H1 (cell line): ENCODE results near the gene LGALSL. TPM values are rescaled to one million over a fixed set of nuclear protein-coding genes. Genes with fewer than 3 reads are reported as not detected.

Experiments used
- CTCF ChIA-PET: fragments of 300-600 bp; sonication (Branson Sonifier 250); formaldehyde crosslinking; loops from one replicate; lab custom pipeline; 2021; ENCODE audit not compliant: partially characterized antibody; lab: Charles Lee
- POLR2A ChIA-PET: fragments of 300-600 bp; sonication (Branson Sonifier 250); formaldehyde crosslinking; loops from one replicate; lab custom pipeline; 2021; ENCODE audit warnings: inconsistent platforms; ENCODE audit not compliant: partially characterized antibody; lab: Charles Lee
- DNase-seq, 2 experiments: peaks; one replicate each; pipeline versions ENCODE4 v3.0.0 to v3.0.0-alpha.2; 2010 to 2022; ENCODE audit warnings: low spot score in 2 of 2, low read depth in 1 of 2, mixed read lengths in 1 of 2
- FAIRE-seq: peaks from 2 replicates; lab custom pipeline; 2011; peaks lifted over from hg19 to GRCh38; lab: Jason Lieb, UNC
- H2AFZ ChIP-seq: 2 replicates; pipeline ENCODE4 v1.8.1; 2012; ENCODE audit warnings: low read length, inconsistent platforms
- H2AK5ac ChIP-seq: 2 replicates; pipeline ENCODE4 v1.6.1; 2013; ENCODE audit warnings: low read depth, low read length
- H2BK120ac ChIP-seq: replicated peaks from 2 replicates; pipeline ENCODE3; 2013; ENCODE audit warnings: low read depth, low read length, inconsistent platforms
- H2BK12ac ChIP-seq: 2 replicates; pipeline ENCODE4 v1.6.1; 2013; ENCODE audit warnings: low read depth, low read length
- H2BK15ac ChIP-seq: 2 replicates; pipeline ENCODE4 v1.6.1; 2013; ENCODE audit warnings: low read length
- H2BK20ac ChIP-seq: 2 replicates; pipeline ENCODE4 v1.6.1; 2013; ENCODE audit warnings: low read length
- H2BK5ac ChIP-seq: 2 replicates; pipeline ENCODE4 v1.6.1; 2013; ENCODE audit warnings: low read depth, low read length
- H3K14ac ChIP-seq: 2 replicates; pipeline ENCODE4 v1.6.1; 2013; ENCODE audit warnings: inconsistent platforms; ENCODE audit not compliant: insufficient read length
- H3K18ac ChIP-seq: 2 replicates; pipeline ENCODE4 v1.6.1; 2013; ENCODE audit warnings: low read length; ENCODE audit errors: extremely low read depth
- H3K23ac ChIP-seq: 2 replicates; pipeline ENCODE4 v1.6.1; 2013; ENCODE audit warnings: inconsistent platforms; ENCODE audit not compliant: insufficient read length
- H3K23me2 ChIP-seq: 2 replicates; pipeline ENCODE4 v1.6.1; 2013; ENCODE audit warnings: low read depth, low read length
- H3K27ac ChIP-seq: 2 replicates; pipeline ENCODE4 v1.6.1; 2011; ENCODE audit warnings: low read depth, low read length, inconsistent platforms
- H3K27me3 ChIP-seq, 4 experiments: replicated peaks in 1 of 4; 1 replicate in 1 of 4; 2 replicates in 3 of 4; pipeline versions ENCODE4 v1.6.1 to v1.8.1; 2011 to 2013; ENCODE audit warnings: low read length in 3 of 4, mild to moderate bottlenecking in 3 of 4, inconsistent platforms in 2 of 4, mixed read lengths in 2 of 4, moderate library complexity in 1 of 4; ENCODE audit not compliant: control insufficient read depth in 3 of 4, insufficient read depth in 3 of 4; ENCODE audit errors: extremely low read depth in 1 of 4
- H3K36me3 ChIP-seq, 4 experiments: 2 replicates each; pipeline versions ENCODE4 v1.6.1 to v1.8.1; 2011 to 2013; ENCODE audit warnings: mild to moderate bottlenecking in 4 of 4, low read length in 3 of 4, moderate library complexity in 2 of 4, control low read depth in 1 of 4, inconsistent platforms in 1 of 4; ENCODE audit not compliant: insufficient read depth in 4 of 4, control insufficient read depth in 2 of 4
- H3K4ac ChIP-seq: replicated peaks from 2 replicates; pipeline ENCODE3; 2013; ENCODE audit warnings: low read length, low read depth, mixed read lengths, inconsistent platforms; ENCODE audit not compliant: insufficient read length
- H3K4me1 ChIP-seq, 4 experiments: replicated peaks in 1 of 4; 1 replicate in 1 of 4; 2 replicates in 3 of 4; pipeline versions ENCODE4 v1.6.1 to v1.8.1; 2011 to 2013; ENCODE audit warnings: low read length in 3 of 4, inconsistent platforms in 2 of 4, mixed read lengths in 1 of 4; ENCODE audit not compliant: insufficient read depth in 4 of 4, control insufficient read depth in 3 of 4
- H3K4me2 ChIP-seq, 2 experiments: 2 replicates each; pipeline versions ENCODE4 v1.6.1 to v1.8.1; 2011 to 2013; ENCODE audit warnings: low read depth in 2 of 2, low read length in 2 of 2, control low read depth in 1 of 2, inconsistent platforms in 1 of 2, mild to moderate bottlenecking in 1 of 2; ENCODE audit not compliant: insufficient read depth in 1 of 2
- H3K4me3 ChIP-seq, 4 experiments: fragments of 200-600, 300-600 bp in 1 of 4; sonication (generic), shearing (Covaris generic), sonication (Bioruptor Twin) in 1 of 4; 2 replicates each; pipeline versions ENCODE4 v1.5.1 to v1.8.1; 2011 to 2016; ENCODE audit warnings: low read length in 4 of 4, low read depth in 3 of 4, control low read depth in 2 of 4, inconsistent platforms in 2 of 4, mild to moderate bottlenecking in 2 of 4, mixed read lengths in 1 of 4, moderate library complexity in 1 of 4; ENCODE audit not compliant: insufficient read depth in 2 of 4; ENCODE audit errors: extremely low read depth in 1 of 4
- H3K56ac ChIP-seq: replicated peaks from 2 replicates; pipeline ENCODE3; 2013; ENCODE audit warnings: low read depth, mild to moderate bottlenecking, mixed read lengths, low read length, inconsistent platforms; ENCODE audit not compliant: insufficient read length
- H3K79me1 ChIP-seq: 2 replicates; pipeline ENCODE4 v1.6.1; 2013; ENCODE audit warnings: low read depth, low read length, control low read depth
- H3K79me2 ChIP-seq, 2 experiments: 2 replicates each; pipeline versions ENCODE4 v1.6.1 to v1.8.1; 2012 to 2013; ENCODE audit warnings: low read length in 2 of 2, mild to moderate bottlenecking in 2 of 2, inconsistent platforms in 1 of 2; ENCODE audit not compliant: insufficient read depth in 2 of 2, control insufficient read depth in 1 of 2
- H3K9ac ChIP-seq, 4 experiments: replicated peaks in 1 of 4; 1 replicate in 1 of 4; 2 replicates in 3 of 4; pipeline versions ENCODE4 v1.6.1 to v1.8.1; 2011 to 2013; ENCODE audit warnings: low read depth in 3 of 4, low read length in 3 of 4, control low read depth in 2 of 4, mild to moderate bottlenecking in 2 of 4, moderate library complexity in 2 of 4, inconsistent platforms in 1 of 4; ENCODE audit errors: extremely low read depth in 1 of 4
- H3K9me3 ChIP-seq, 2 experiments: 2 replicates each; pipeline versions ENCODE4 v1.6.1 to v1.8.1; 2012 to 2013; ENCODE audit warnings: mild to moderate bottlenecking in 2 of 2, moderate library complexity in 2 of 2, control low read depth in 1 of 2, inconsistent platforms in 1 of 2, low read depth in 1 of 2, low read length in 1 of 2, mixed read lengths in 1 of 2; ENCODE audit not compliant: insufficient read depth in 2 of 2
- H4K20me1 ChIP-seq, 2 experiments: replicated peaks in 1 of 2; 2 replicates each; pipeline versions ENCODE3 to v1.8.1; 2011 to 2013; ENCODE audit warnings: inconsistent platforms in 2 of 2, low read length in 2 of 2, mild to moderate bottlenecking in 1 of 2; ENCODE audit not compliant: insufficient read depth in 2 of 2, control insufficient read depth in 1 of 2
- H4K5ac ChIP-seq: 2 replicates; pipeline ENCODE4 v1.6.1; 2013; ENCODE audit warnings: low read length, low read depth, mixed read lengths, inconsistent platforms; ENCODE audit not compliant: insufficient read length
- H4K8ac ChIP-seq: 2 replicates; pipeline ENCODE4 v1.8.0; 2013; ENCODE audit warnings: mild to moderate bottlenecking, moderate library complexity, low read length, inconsistent platforms; ENCODE audit not compliant: insufficient read depth; ENCODE audit errors: extremely low read depth
- H4K91ac ChIP-seq: replicated peaks from 2 replicates; pipeline ENCODE3; 2013; ENCODE audit warnings: low read length, mixed read lengths, inconsistent platforms; ENCODE audit not compliant: insufficient read length
- CBX8 ChIP-seq: fragments of 300-800, 300-1000 bp; sonication (generic); IDR thresholded peaks from 2 replicates; pipeline ENCODE4 v1.7.1; 2016; ENCODE audit warnings: low read depth, low read length, borderline replicate concordance
- CHD2 ChIP-seq: IDR thresholded peaks from 2 replicates; pipeline ENCODE4 v1.6.1; 2012; ENCODE audit warnings: low read length, improper control_type of control experiment
- KDM1A ChIP-seq: fragments of 200-600, 300-600 bp; sonication (generic); IDR thresholded peaks from 2 replicates; pipeline ENCODE4 v1.7.1; 2016; ENCODE audit warnings: mild to moderate bottlenecking, low read length, borderline replicate concordance
- KDM4A ChIP-seq: IDR thresholded peaks from one replicate; pipeline ENCODE4 v1.7.1; 2012; ENCODE audit warnings: low read depth, mild to moderate bottlenecking, moderate library complexity, low read length, inconsistent platforms; ENCODE audit not compliant: severe bottlenecking
- PHF8 ChIP-seq: fragments of 200-600 bp; sonication (generic); conservative IDR thresholded peaks from 2 replicates; pipeline ENCODE4 v1.7.1; 2012; ENCODE audit warnings: low read depth, mild to moderate bottlenecking, inconsistent platforms, low read length, moderate library complexity
- POLR2A ChIP-seq, 2 experiments: IDR thresholded peaks; 1 replicate in 1 of 2; 2 replicates in 1 of 2; pipeline ENCODE4 v1.6.1; 2011; ENCODE audit warnings: low read depth in 2 of 2, low read length in 2 of 2, mild to moderate bottlenecking in 2 of 2; ENCODE audit errors: control extremely low read depth in 1 of 2
- RBBP5 ChIP-seq: IDR thresholded peaks from 2 replicates; pipeline ENCODE4 v1.7.1; 2012; ENCODE audit warnings: low read depth, mild to moderate bottlenecking, inconsistent platforms, low read length, moderate library complexity, borderline replicate concordance
- SIN3A ChIP-seq, 2 experiments: IDR thresholded peaks in 1 of 2; conservative IDR thresholded peaks in 1 of 2; 2 replicates each; pipeline ENCODE4 v1.6.1; 2011 to 2012; ENCODE audit warnings: low read length in 2 of 2, improper control_type of control experiment in 1 of 2, low read depth in 1 of 2, mild to moderate bottlenecking in 1 of 2
- SUZ12 ChIP-seq: fragments of 200-600 bp; sonication (generic); IDR thresholded peaks from 2 replicates; pipeline ENCODE4 v1.6.1; 2012; ENCODE audit warnings: mild to moderate bottlenecking, inconsistent platforms, low read length, moderate library complexity, mixed read lengths
- TCF12 ChIP-seq: IDR thresholded peaks from 2 replicates; pipeline ENCODE4 v1.6.1; 2011; ENCODE audit warnings: low read depth, mild to moderate bottlenecking, low read length
- YY1 ChIP-seq: IDR thresholded peaks from 2 replicates; pipeline ENCODE4 v1.6.1; 2011; ENCODE audit warnings: low read depth, mild to moderate bottlenecking, low read length
- WGBS, 2 experiments: shearing (Covaris generic) in 1 of 2; methylation state at CpG; one replicate each; pipeline versions ENCODE4 v1.1.6 to v1.1.7; 2013 to 2015; ENCODE audit warnings: low lambda C conversion rate in 2 of 2, mixed read lengths in 2 of 2, inconsistent platforms in 1 of 2, low coverage in 1 of 2, missing lambda C conversion rate in 1 of 2; ENCODE audit not compliant: insufficient replicate concordance in 2 of 2, insufficient coverage in 1 of 2, insufficient read length in 1 of 2; ENCODE audit errors: extremely low coverage in 1 of 2, missing lambda C conversion rate in 1 of 2; 5-methylcytosine and 5-hydroxymethylcytosine counted together
- polyA plus RNA-seq, 7 experiments: library from polyadenylated mRNA; depleted of rRNA in 3 of 7; stranded (reverse) in 5 of 7; unstranded in 2 of 7; fragments of >200 nt in 5 of 7; fragments of 200-250 nt in 2 of 7; gene quantifications; 1 replicate in 5 of 7; 2 replicates in 1 of 7; 4 replicates in 1 of 7; pipeline versions ENCODE4 v1.2.1 to v1.2.3, GENCODE V29; 2011 to 2013; ENCODE audit warnings: missing spikeins in 2 of 7, mixed read lengths in 2 of 7
- total RNA-seq: library from RNA; stranded (reverse); fragmentation: NEBNext Ultra II Directional; extraction: Animal tissue kit (Norgen Biotek cat#: 25700); gene quantifications from 2 replicates; pipeline ENCODE4 v1.2.1, GENCODE V29; 2021

The LGALSL gene
- total and polyA plus RNA-seq, 2 of the 8 experiments (the other 6 are each of a cell fraction or from before 2014, with no cell fraction given), result 13.6 to 32.3 TPM

- H3K23me2 ChIP-seq, result peaks cover 3% of the 10 kb centered on the region; the same call in 1 of the 2 replicates
- DNase-seq (peak in 1 of 2 experiments; percentile 76), FAIRE-seq (no peak)
- no peaks in the 10 kb centered on the region for H3K79me1 ChIP-seq
- no peak overlapping the region for H2BK20ac ChIP-seq
- H3K56ac ChIP-seq, result no peak overlapping the region
- H3K4me3 ChIP-seq, result peak overlapping the region; percentile 68 to 89 (median 78)
- H3K27me3 ChIP-seq, result no peaks in the 10 kb centered on the region
- H4K5ac ChIP-seq, result peak overlapping the region; percentile 68
- no peak overlapping the region for H2AFZ ChIP-seq
- H2BK15ac ChIP-seq, result no peak overlapping the region
- H3K9me3 ChIP-seq, result no peaks in the 10 kb centered on the region
- no peak overlapping the region for H4K91ac ChIP-seq
- H4K8ac ChIP-seq, result peak overlapping the region; percentile 47
- peak overlapping the region; percentile 74 to 85 for H3K4me2 ChIP-seq
- H4K20me1 ChIP-seq, result no peaks in the 10 kb centered on the region
- H3K27ac ChIP-seq, result 0 out of 2 replicates have a peak overlapping the region, but pooled peaks have one; percentile 88
- peaks cover 5 to 36% (median 18%) of the 10 kb centered on the region in 4 experiments; a peak in 6 of 8 replicates for H3K36me3 ChIP-seq
- ChIA-PET CTCF (interaction anchor here (3.5 kb wide), 1 partner anchor 34 kb away, joined by 20 read pairs; no protein-coding TSS in a partner anchor), POLR2A (interaction anchor here (0.9 to 2.9 kb wide), 5 partner anchors 10 to 51 kb away, joined by 3 to 11 read pairs (median 3); no protein-coding TSS in a partner anchor)
- no peak overlapping the region for H2AK5ac ChIP-seq
- H2BK120ac ChIP-seq, result no peak overlapping the region
- H3K18ac ChIP-seq, result peak overlapping the region; percentile 66; the same call in 1 of the 2 replicates
- no peak overlapping the region for H2BK5ac ChIP-seq
- H3K14ac ChIP-seq, result no peak overlapping the region
- H3K4me1 ChIP-seq, result peaks cover 2 to 12% (median 5%) of the 10 kb centered on the region in 4 experiments; a peak in 4 of 7 replicates
- 1% methylated on average over 45 of the region's 103 CpGs; no CpG with 5 or more reads in 1 of the 2 experiments for WGBS, 2 experiments
- H3K9ac ChIP-seq, result peak overlapping the region; percentile 25 to 91 (median 60)
- no peaks in the 10 kb centered on the region for H3K79me2 ChIP-seq
- no peak overlapping the region for H3K23ac ChIP-seq
- H2BK12ac ChIP-seq, result no peak overlapping the region
- H3K4ac ChIP-seq, result peak overlapping the region; percentile 19
- no peak for TF ChIP-seq CBX8
- TF ChIP-seq KDM1A, result no peak
- TF ChIP-seq TCF12, result no peak
- no peak for TF ChIP-seq CHD2
- TF ChIP-seq KDM4A, result peak; percentile 93
- peak; percentile 65; the same call in 1 of the 2 replicates for TF ChIP-seq RBBP5
- TF ChIP-seq SIN3A (conservative IDR thresholded peaks at IDR 0.05 in 1 of 2, IDR thresholded peaks at IDR 0.05 in 1 of 2; ENCODE audit: low read depth in 1 of 2, low read length in 2 of 2), result peak in 1 of 2 experiments; percentile 53; a peak in 1 of 4 replicates
- TF ChIP-seq YY1, result no peak
- no peak for TF ChIP-seq SUZ12
- TF ChIP-seq PHF8, result peak; percentile 66
- peak in 1 of 2 experiments; percentile 4; a peak in 1 of 3 replicates for TF ChIP-seq POLR2A (IDR thresholded peaks at IDR 0.05; ENCODE audit: control extremely low read depth in 1 of 2, low read depth in 2 of 2, low read length in 2 of 2)
These were observed 697 bp downstream of the LGALSL start for GRCh38 chr2:64454386-64455332.
